Epithelial cell of proximal tubule (primary cell): Measurements from ENCODE around the gene IRF4. TPM values are rescaled to one million over a fixed set of nuclear protein-coding genes. Genes with fewer than 3 reads are reported as not detected.

ENCODE experiments used
- DNase-seq: peaks from one replicate; pipeline ENCODE4 v3.0.0-alpha.2; 2011; ENCODE audit warnings: low read depth
- H3K4me3 ChIP-seq: 2 replicates; pipeline ENCODE4 v1.5.1; 2011; ENCODE audit warnings: low read depth, mild to moderate bottlenecking, low read length
- total RNA-seq: library from RNA; depleted of rRNA; stranded (reverse); fragments of >200 nt; gene quantifications from 2 replicates; pipeline ENCODE4 v1.2.3, GENCODE V29; 2015
- TF ChIP-seq, protein P1 (sequence below): conservative IDR thresholded peaks from 2 replicates; pipeline ENCODE4 v1.5.1; 2012; ENCODE audit warnings: low read depth, mild to moderate bottlenecking, low read length

IRF4 gene
- total RNA-seq, 1 donor from 2014 or later = 0.23 TPM

- TF ChIP-seq, protein P1, sequence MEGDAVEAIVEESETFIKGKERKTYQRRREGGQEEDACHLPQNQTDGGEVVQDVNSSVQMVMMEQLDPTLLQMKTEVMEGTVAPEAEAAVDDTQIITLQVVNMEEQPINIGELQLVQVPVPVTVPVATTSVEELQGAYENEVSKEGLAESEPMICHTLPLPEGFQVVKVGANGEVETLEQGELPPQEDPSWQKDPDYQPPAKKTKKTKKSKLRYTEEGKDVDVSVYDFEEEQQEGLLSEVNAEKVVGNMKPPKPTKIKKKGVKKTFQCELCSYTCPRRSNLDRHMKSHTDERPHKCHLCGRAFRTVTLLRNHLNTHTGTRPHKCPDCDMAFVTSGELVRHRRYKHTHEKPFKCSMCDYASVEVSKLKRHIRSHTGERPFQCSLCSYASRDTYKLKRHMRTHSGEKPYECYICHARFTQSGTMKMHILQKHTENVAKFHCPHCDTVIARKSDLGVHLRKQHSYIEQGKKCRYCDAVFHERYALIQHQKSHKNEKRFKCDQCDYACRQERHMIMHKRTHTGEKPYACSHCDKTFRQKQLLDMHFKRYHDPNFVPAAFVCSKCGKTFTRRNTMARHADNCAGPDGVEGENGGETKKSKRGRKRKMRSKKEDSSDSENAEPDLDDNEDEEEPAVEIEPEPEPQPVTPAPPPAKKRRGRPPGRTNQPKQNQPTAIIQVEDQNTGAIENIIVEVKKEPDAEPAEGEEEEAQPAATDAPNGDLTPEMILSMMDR = no peak
- no peak for DNase-seq
- H3K4me3 ChIP-seq = no peak overlapping the region
Measured at GRCh38 chr6:438634-439170, 47.1 kb downstream of the IRF4 start.

GRCh38 chr6:439641-440167, 48.2 kb downstream of the IRF4 start:
- TF ChIP-seq, protein P1 = no peak
- no peak overlapping the region for H3K4me3 ChIP-seq
- no peak for DNase-seq

GRCh38 chr6:441126-441920, 49.8 kb downstream of the IRF4 start:
- no peak overlapping the region for H3K4me3 ChIP-seq
- TF ChIP-seq, protein P1 = no peak
- no peak for DNase-seq

GRCh38 chr6:443621-444159, 52.1 kb downstream of the IRF4 start:
- DNase-seq = no peak
- H3K4me3 ChIP-seq = no peak overlapping the region
- TF ChIP-seq, protein P1 = no peak

DNA sequence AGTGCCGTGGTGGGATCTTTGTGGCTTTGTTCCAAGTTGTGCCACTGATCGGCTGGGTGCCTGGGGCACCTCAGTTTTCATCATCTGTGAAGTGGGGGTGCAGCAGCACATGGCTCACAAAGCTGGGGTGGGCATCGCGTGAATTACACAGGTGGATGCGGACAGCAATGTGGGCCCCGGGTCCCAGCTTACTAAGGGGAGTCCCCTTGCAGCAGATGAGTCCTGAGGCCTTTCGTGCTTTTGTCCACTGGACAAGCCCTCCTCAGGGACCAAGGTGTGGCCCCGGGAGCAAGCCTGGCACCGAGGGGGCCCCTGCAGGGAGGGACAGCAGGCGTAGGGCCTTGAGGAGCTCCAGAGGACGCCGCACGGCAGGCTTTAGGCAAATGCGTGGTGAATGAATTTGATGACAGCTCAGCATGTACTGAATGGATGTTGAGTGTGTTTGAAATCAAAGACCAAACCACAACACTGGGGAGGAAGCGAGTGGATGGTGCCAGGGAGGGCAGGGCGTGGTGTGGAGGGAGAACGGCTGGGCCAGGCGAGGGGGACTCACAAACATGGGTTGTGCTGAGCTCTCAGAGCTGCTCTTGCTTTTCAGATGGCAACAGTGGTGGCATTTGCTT, 53.2 kb downstream of the IRF4 start:
- TF ChIP-seq, protein P1 = no peak
- no peak overlapping the region for H3K4me3 ChIP-seq
- no peak for DNase-seq

DNA sequence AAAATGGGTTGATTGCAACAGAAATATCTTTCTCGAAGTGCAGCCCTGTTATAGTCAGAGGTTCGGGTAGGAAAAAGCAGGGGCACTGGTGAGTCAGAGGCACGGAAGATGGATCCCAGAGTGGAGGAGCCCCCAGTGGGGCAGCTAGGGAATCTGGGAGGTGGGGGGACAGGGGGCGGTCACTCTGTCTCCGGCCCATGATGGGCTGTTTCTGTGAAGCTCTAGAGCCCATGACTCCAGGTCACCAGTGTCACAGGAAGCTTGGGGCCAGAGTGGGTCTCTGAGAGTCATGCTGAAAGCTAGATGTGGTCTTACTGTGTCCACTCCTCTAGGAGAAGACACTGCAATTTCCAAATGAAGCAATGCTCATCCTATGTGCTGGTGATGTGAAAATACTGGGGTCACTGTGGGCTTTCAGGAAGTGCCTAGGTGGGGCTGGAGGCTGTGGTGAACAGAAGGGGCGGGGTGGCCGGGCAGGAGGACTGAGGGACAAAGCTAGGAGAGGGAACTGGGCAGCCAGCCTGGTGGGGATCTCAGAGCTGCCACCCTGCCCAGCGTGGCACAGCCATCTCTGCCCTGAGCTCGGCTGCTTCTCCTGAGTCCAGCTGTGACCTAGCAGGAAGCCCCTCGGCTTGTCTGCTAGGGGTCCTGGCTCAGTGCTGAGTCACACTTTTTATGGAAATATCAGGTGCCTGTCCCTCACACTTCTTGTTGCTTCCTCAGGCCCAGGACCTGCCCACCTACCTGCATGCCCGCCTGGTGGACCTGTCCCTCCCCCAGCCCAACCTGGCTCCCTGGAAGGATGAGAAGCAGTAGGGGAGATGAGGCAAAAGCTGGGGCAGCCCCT, 54.2 kb downstream of the IRF4 start:
- no peak overlapping the region for H3K4me3 ChIP-seq
- TF ChIP-seq, protein P1 = no peak
- DNase-seq = no peak
